Retinal pigment epithelial cell (primary cell): ENCODE results near the gene KIF26B.

Experiments
- DNase-seq: peaks from one replicate; pipeline ENCODE4 v3.0.0-alpha.2; 2010; ENCODE audit warnings: low read depth
- H3K4me3 ChIP-seq: 2 replicates; pipeline ENCODE4 v1.5.1; 2011; ENCODE audit warnings: mild to moderate bottlenecking, low read length, control low read depth, moderate library complexity
- TF ChIP-seq, protein P1 (sequence below): conservative IDR thresholded peaks from 2 replicates; pipeline ENCODE4 v1.5.1; 2011; ENCODE audit warnings: low read depth, low read length, control low read depth, inconsistent platforms

KIF26B gene

DNA sequence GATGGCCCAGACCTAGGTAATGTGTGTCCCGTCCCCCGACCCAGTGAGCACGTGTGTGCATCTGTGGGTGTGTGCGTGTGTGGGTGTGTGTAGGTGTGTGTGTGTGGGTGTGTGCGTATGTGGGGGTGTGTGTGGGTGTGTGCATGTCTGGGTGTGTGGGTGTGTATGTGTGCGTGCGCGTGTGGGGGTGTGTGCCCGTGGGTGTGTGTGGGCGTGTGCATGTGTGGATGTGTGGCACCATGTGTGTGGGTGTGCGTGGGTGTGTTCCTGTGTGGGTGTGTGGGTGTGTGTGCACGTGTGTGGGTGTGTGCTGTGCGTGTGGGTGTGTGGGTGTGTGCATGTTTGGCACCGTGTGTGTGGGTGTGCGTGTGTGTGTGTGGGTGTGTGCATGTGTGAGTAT is 309.5 kb downstream of the KIF26B start:
- DNase-seq, result no peak
- TF ChIP-seq, protein P1, sequence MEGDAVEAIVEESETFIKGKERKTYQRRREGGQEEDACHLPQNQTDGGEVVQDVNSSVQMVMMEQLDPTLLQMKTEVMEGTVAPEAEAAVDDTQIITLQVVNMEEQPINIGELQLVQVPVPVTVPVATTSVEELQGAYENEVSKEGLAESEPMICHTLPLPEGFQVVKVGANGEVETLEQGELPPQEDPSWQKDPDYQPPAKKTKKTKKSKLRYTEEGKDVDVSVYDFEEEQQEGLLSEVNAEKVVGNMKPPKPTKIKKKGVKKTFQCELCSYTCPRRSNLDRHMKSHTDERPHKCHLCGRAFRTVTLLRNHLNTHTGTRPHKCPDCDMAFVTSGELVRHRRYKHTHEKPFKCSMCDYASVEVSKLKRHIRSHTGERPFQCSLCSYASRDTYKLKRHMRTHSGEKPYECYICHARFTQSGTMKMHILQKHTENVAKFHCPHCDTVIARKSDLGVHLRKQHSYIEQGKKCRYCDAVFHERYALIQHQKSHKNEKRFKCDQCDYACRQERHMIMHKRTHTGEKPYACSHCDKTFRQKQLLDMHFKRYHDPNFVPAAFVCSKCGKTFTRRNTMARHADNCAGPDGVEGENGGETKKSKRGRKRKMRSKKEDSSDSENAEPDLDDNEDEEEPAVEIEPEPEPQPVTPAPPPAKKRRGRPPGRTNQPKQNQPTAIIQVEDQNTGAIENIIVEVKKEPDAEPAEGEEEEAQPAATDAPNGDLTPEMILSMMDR, result no peak
- H3K4me3 ChIP-seq, result no peak overlapping the region

DNA sequence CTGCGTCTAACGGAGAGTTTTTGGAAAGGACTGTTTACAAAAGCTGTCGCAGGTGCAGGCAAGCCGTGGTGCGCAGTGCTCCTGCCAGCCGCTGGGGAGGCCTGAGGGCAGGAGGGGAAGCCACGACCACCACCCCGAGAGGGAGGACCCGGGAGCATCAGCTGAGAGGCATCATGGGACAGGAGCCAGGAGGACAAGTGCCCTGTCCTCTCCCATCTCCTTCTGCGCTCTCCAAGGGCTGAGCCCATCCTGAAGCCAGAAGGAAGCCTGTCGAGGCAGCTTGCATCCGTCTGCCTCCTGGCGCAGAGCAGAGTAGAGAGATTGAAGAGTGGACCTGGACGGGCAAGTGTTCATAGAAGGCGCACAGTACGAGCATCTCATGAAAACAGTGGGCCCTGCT is 310.9 kb downstream of the KIF26B start:
- TF ChIP-seq, protein P1, result no peak
- H3K4me3 ChIP-seq, result no peak overlapping the region

DNA sequence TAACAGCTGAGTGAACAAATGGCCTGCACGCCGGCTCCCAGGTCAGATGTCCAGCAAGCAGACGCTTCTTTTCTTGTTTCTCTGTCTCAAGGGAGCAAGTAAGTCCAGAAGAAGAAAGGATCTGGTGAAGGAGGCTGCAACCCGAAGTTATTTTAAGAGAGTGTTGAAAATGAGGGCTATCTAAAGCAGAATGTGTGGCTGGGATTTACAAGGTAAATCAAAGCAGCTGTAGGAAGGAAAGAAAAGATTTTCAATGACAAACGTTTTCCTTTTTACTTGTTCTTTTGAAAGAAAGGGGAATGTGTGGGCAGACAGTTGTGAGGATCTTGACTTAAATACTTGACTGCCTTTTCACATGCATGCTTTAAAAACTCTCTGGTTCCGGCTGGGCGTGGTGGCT is 311.5 kb downstream of the KIF26B start:
- DNase-seq, result no peak
- H3K4me3 ChIP-seq, result no peak overlapping the region
- TF ChIP-seq, protein P1, result no peak

More for the DNA sequence above, 310.9 kb downstream of the KIF26B start:
- no peak for DNase-seq

DNA sequence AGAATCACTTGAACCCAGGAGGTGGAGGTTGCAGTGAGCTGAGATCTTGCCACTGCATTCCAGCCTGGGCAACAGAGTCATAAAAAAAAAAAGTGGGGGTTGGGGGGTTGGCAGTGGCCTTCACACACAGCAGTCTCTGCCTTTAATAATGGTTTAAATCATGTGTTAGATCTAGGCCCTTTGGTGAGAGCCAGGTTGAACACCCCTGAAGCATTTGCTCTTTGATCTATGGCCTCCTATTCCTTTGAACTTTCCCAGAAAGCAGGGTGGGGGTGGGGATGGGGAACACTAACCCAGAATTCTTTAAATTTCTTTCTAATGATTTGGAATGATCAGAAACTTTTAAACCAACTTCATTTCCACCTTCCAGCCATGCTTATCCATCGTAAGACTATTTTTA is 313.0 kb downstream of the KIF26B start:
- no peak overlapping the region for H3K4me3 ChIP-seq
- no peak for DNase-seq
- TF ChIP-seq, protein P1, result no peak

DNA sequence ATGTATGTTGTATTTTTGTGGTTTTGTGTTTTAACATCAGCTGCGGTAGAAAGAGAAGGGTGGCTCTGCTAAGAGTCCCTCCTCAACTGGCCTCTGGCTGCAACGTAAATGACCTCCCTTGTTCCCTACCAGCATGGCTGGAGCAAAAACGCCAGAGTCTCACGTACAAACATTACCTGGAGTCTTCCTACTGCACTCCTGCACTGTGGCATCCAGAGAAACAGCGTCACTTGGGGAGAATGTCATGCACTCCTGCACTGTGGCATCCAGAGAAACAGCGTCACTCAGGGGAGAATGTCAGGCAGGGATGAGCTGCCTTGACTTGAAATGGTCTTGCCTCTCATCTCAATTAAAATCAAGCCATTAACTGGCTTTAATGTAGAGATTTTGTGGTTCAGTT is 314.2 kb downstream of the KIF26B start:
- no peak for DNase-seq
- no peak overlapping the region for H3K4me3 ChIP-seq
- TF ChIP-seq, protein P1, result no peak

DNA sequence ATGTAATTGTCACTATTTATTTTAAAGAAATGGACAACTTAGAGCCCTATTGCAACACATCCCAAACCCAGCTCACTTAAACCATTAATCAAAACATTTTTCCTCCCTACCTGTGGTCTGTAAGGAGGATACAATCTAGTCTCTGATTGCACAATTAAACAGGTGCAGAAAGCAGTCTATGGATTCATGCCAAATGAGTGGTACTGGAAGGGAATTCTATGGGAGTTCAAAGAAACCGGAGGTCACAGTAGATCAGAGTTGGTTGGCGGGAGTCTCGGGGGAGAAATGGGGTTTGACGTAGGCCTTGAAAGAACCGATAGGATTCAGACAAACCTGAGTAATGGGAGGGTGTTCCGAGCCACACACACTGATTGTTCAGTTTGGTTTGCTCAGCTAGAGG is 314.9 kb downstream of the KIF26B start:
- DNase-seq, result no peak
- H3K4me3 ChIP-seq, result no peak overlapping the region
- TF ChIP-seq, protein P1, result no peak

DNA sequence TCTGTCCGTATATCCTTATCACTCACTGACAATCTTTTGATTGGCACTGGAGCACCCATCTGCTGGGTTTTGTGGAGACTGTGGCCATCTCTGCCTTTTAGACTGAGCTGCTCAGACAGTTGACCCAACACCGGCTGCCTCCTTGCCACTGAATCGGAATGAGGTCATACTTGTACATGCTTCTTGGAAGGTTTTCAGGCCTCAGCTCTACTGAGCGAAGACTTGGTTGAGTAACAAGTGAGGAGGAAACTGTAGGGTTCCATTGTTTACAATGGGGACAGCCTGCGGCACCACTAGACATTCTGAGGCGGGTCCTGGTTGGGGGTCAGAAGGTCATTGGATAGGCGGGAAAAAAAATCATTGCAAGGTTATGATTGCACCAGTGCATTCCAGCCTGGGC is 320.3 kb downstream of the KIF26B start:
- no peak overlapping the region for H3K4me3 ChIP-seq
- DNase-seq, result no peak
- TF ChIP-seq, protein P1, result no peak
